Measurements from ENCODE around the gene TPRG1L. TPM values are rescaled to one million over a fixed set of nuclear protein-coding genes. Genes with fewer than 3 reads are reported as not detected.

Gene TPRG1L
- total and polyA plus RNA-seq, 10 of the 15 experiments (the other 5 are each of a cell fraction or from before 2014, with no cell fraction given), result 1.5 to 16.5 (median 8.0) TPM

- FAIRE-seq, result no peak
- peaks cover 89% of the 10 kb centered on the region for H3K4me1 ChIP-seq (ENCODE audit: control insufficient read depth, insufficient read depth, low read length)
- H3K9me3 ChIP-seq (replicated peaks; ENCODE audit: control insufficient read depth, insufficient read depth, low read length), result no peaks in the 10 kb centered on the region
- no peak overlapping the region for H2AFZ ChIP-seq (ENCODE audit: control insufficient read depth, low read depth, low read length)
- H3K27me3 ChIP-seq (replicated peaks in 1 of 2; ENCODE audit: control insufficient read depth in 2 of 2, insufficient read depth in 2 of 2, low read length in 1 of 2), result no peaks in the 10 kb centered on the region
- H3K9ac ChIP-seq (ENCODE audit: control insufficient read depth, insufficient read depth, low read length), result no peak overlapping the region
- in situ Hi-C loops (cut with MboI) (no loop called here), intact Hi-C loops (cut with micrococcal nuclease; ENCODE audit: unreplicated experiment) (no loop called here)
- peak overlapping the region; percentile 39; the same call in 1 of the 2 replicates for H3K4me2 ChIP-seq (ENCODE audit: control insufficient read depth, insufficient read depth)
- H4K20me1 ChIP-seq (ENCODE audit: control insufficient read depth, insufficient read depth), result no peaks in the 10 kb centered on the region; the same call in 1 of the 2 replicates
- peaks cover 82% of the 10 kb centered on the region for H3K79me2 ChIP-seq (ENCODE audit: control insufficient read depth, insufficient read depth, low read length)
- no TSS peak for BruUV-seq (replicated peaks)
- peak overlapping the region; percentile 89 for H3K27ac ChIP-seq (ENCODE audit: control insufficient read depth, insufficient read depth)
- ChIA-PET POLR2A (interaction anchor here (3.7 to 3.9 kb wide), 2 partner anchors 10 to 20 kb away, joined by 49 to 71 read pairs; no protein-coding TSS in a partner anchor), RAD21 (ENCODE audit: unreplicated experiment) (interaction anchor here (3.8 kb wide), 2 partner anchors 9 to 21 kb away, joined by 78 to 80 read pairs; partner anchors contain the start of gene TP73), CTCF (interaction anchor here (3.4 to 3.8 kb wide), 3 partner anchors 10 to 27 kb away, joined by 13 to 63 read pairs (median 36); partner anchors contain the start of genes TP73 and WRAP73), SMC1A (ENCODE audit: uncharacterized antibody, unreplicated experiment) (interaction anchor here (3.2 kb wide), 1 partner anchor 22 kb away, joined by 53 read pairs; the partner anchor contains the start of genes TP73 and WRAP73)
- no peak for DNase-seq (ENCODE audit: low read depth, low spot score)
- TF ChIP-seq ASH2L (IDR thresholded peaks at IDR 0.05; ENCODE audit: borderline replicate concordance, low read depth) (no peak), NFYB (IDR thresholded peaks at IDR 0.05; ENCODE audit: insufficient read depth, low read depth, low read length) (no peak), GATAD2B (conservative IDR thresholded peaks at IDR 0.05; ENCODE audit: low read depth) (peak; percentile 41; the same call in 1 of the 2 replicates), FOXK2 (IDR thresholded peaks at IDR 0.05) (no peak), CBX3 (IDR thresholded peaks at IDR 0.05; ENCODE audit: borderline replicate concordance, low read depth) (no peak), BCL3 (IDR thresholded peaks at IDR 0.05; ENCODE audit: borderline replicate concordance, insufficient read depth, low read depth, low read length, poor library complexity, severe bottlenecking) (no peak)
- TF ChIP-seq, protein P1, sequence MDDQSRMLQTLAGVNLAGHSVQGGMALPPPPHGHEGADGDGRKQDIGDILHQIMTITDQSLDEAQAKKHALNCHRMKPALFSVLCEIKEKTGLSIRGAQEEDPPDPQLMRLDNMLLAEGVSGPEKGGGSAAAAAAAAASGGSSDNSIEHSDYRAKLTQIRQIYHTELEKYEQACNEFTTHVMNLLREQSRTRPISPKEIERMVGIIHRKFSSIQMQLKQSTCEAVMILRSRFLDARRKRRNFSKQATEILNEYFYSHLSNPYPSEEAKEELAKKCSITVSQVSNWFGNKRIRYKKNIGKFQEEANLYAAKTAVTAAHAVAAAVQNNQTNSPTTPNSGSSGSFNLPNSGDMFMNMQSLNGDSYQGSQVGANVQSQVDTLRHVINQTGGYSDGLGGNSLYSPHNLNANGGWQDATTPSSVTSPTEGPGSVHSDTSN (IDR thresholded peaks at IDR 0.05; ENCODE audit: insufficient replicate concordance, low read depth, low read length), result no peak
- TF ChIP-seq, protein P2, sequence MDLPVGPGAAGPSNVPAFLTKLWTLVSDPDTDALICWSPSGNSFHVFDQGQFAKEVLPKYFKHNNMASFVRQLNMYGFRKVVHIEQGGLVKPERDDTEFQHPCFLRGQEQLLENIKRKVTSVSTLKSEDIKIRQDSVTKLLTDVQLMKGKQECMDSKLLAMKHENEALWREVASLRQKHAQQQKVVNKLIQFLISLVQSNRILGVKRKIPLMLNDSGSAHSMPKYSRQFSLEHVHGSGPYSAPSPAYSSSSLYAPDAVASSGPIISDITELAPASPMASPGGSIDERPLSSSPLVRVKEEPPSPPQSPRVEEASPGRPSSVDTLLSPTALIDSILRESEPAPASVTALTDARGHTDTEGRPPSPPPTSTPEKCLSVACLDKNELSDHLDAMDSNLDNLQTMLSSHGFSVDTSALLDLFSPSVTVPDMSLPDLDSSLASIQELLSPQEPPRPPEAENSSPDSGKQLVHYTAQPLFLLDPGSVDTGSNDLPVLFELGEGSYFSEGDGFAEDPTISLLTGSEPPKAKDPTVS (IDR thresholded peaks at IDR 0.05; ENCODE audit: low read depth, low read length), result no peak
- no peak overlapping the region for H3K4me3 ChIP-seq
- WGBS (ENCODE audit: insufficient coverage, insufficient replicate concordance, low lambda C conversion rate, missing lambda C conversion rate), result 90% methylated on average over 11 of the region's 11 CpGs
- peaks cover 0 to 6% of the 10 kb centered on the region in 2 experiments; a peak in 2 of 4 replicates for H3K36me3 ChIP-seq (ENCODE audit: control insufficient read depth in 2 of 2, insufficient read depth in 2 of 2, low read length in 1 of 2)
- no peak for ATAC-seq
These were observed 50.6 kb downstream of the TPRG1L start for GRCh38 chr1:3675436-3675835.

Data from GM12878 (cell line).